ENCODE data around the gene SLC19A3.

Gene SLC19A3

DNA sequence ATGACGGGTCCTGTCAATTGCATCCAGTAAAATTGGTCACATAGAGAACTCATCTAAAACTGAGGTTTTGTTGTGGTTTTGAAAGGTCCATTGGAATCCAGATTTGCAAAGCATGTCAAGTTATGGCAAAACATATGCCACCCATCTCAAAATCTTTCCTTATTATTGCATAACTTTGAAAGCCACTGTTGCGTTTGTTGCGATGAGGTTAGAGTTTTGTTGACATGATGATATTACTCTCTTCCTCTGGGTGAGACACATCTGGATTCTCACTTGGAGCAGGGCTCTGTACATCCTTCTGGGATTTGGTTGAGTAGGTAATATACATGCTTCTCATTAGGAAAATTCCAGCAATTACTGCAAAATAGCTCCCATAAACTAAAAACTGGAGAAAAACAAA is 30.6 kb downstream of the SLC19A3 start:
- peak in 1 of 2 donors; percentile 31 for DNase-seq
- no peak overlapping the region for H2AFZ ChIP-seq (ENCODE audit: insufficient read depth, low read length, poor library complexity)
- H2BK12ac ChIP-seq (ENCODE audit: low read length), result no peak overlapping the region
- H3K4me1 ChIP-seq (ENCODE audit: control insufficient read depth in 1 of 2, insufficient read depth in 2 of 2, low read length in 2 of 2), result no peaks in the 10 kb centered on the region
- no peak overlapping the region for H3K4ac ChIP-seq (ENCODE audit: low read depth, low read length)
- no peak overlapping the region for H3K23ac ChIP-seq (ENCODE audit: low read length)
- no peaks in the 10 kb centered on the region for H3K27me3 ChIP-seq (ENCODE audit: insufficient read depth, low read length)
- H3K36me3 ChIP-seq (ENCODE audit: control insufficient read depth in 1 of 2, insufficient read depth in 2 of 2, low read length in 2 of 2), result peaks cover 4% of the 10 kb centered on the region in 2 experiments
- H3K79me2 ChIP-seq (ENCODE audit: control insufficient read depth, insufficient read depth, low read length, poor library complexity), result no peaks in the 10 kb centered on the region
- WGBS (ENCODE audit: extremely low coverage, insufficient coverage, insufficient read length), result no CpG with 5 or more reads among the region's 3 CpGs
- H3K4me2 ChIP-seq (ENCODE audit: low read length), result no peak overlapping the region
- no peaks in the 10 kb centered on the region for H3K9me3 ChIP-seq (ENCODE audit: insufficient read depth, low read depth, low read length)
- no peak overlapping the region for H2BK120ac ChIP-seq (ENCODE audit: insufficient read depth, low read length, poor library complexity)
- H2BK5ac ChIP-seq (ENCODE audit: low read depth, low read length, poor library complexity), result no peak overlapping the region
- no peak overlapping the region for H4K8ac ChIP-seq (ENCODE audit: low read depth, low read length)
- H3K14ac ChIP-seq (ENCODE audit: low read length), result no peak overlapping the region
- no peak overlapping the region for H4K12ac ChIP-seq (ENCODE audit: low read depth, low read length)
- no peak overlapping the region for H3K4me3 ChIP-seq (ENCODE audit: low read depth, low read length)
- no peak overlapping the region for H4K91ac ChIP-seq (ENCODE audit: low read depth, low read length)
- H3K18ac ChIP-seq (ENCODE audit: low read length), result no peak overlapping the region
- no peak overlapping the region for H2AK5ac ChIP-seq (ENCODE audit: low read length)
- H3K79me1 ChIP-seq (ENCODE audit: low read length), result no peaks in the 10 kb centered on the region
- H3K9ac ChIP-seq (ENCODE audit: low read length), result no peak overlapping the region
- no peak overlapping the region for H3K27ac ChIP-seq (ENCODE audit: low read depth, low read length)

DNA sequence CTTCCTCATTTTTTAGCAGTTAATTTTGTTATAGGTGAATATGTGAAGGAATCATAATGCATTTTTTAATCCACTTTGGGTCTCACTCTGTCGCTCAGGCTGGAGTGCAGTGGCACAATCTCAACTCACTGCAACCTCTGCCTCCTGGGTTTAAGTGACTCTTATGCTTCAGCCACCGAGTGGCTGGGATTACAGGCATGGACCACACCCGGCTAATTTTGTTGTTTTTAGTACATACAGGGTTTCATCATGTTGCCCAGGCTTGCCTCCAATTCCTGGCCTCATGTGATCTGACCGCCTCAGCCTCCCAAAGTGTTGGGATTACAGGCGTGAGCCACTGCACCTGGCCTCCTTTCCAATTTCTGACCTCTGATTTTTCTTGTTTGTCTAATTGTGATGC is 33.6 kb downstream of the SLC19A3 start:
- WGBS (ENCODE audit: extremely low coverage, insufficient coverage, insufficient read length), result no CpG with 5 or more reads among the region's 5 CpGs
- Histone ChIP-seq H3K23ac (ENCODE audit: low read length) (no peak overlapping the region), H3K27me3 (ENCODE audit: insufficient read depth, low read length) (no peaks in the 10 kb centered on the region), H2BK120ac (ENCODE audit: insufficient read depth, low read length, poor library complexity) (no peak overlapping the region), H2BK12ac (ENCODE audit: low read length) (no peak overlapping the region), H3K14ac (ENCODE audit: low read length) (no peak overlapping the region), H2AFZ (ENCODE audit: insufficient read depth, low read length, poor library complexity) (no peak overlapping the region), H3K4me3 (ENCODE audit: low read depth, low read length) (no peak overlapping the region), H3K36me3 (ENCODE audit: control insufficient read depth in 1 of 2, insufficient read depth in 2 of 2, low read length in 2 of 2) (peaks cover 4% of the 10 kb centered on the region in 2 experiments), H3K79me1 (ENCODE audit: low read length) (no peaks in the 10 kb centered on the region), H3K27ac (ENCODE audit: low read depth, low read length) (no peak overlapping the region), H3K4me1 (ENCODE audit: control insufficient read depth in 1 of 2, insufficient read depth in 2 of 2, low read length in 2 of 2) (no peaks in the 10 kb centered on the region), H4K91ac (ENCODE audit: low read depth, low read length) (no peak overlapping the region), H3K18ac (ENCODE audit: low read length) (no peak overlapping the region), H2BK5ac (ENCODE audit: low read depth, low read length, poor library complexity) (no peak overlapping the region), H3K4me2 (ENCODE audit: low read length) (no peak overlapping the region), H2AK5ac (ENCODE audit: low read length) (no peak overlapping the region), H3K4ac (ENCODE audit: low read depth, low read length) (no peak overlapping the region), H4K12ac (ENCODE audit: low read depth, low read length) (no peak overlapping the region), H3K9me3 (ENCODE audit: insufficient read depth, low read depth, low read length) (no peaks in the 10 kb centered on the region), H4K8ac (ENCODE audit: low read depth, low read length) (no peak overlapping the region), H3K9ac (ENCODE audit: low read length) (no peak overlapping the region), H3K79me2 (ENCODE audit: control insufficient read depth, insufficient read depth, low read length, poor library complexity) (no peaks in the 10 kb centered on the region)
- peak in 1 of 2 donors; percentile 41 for DNase-seq

DNA sequence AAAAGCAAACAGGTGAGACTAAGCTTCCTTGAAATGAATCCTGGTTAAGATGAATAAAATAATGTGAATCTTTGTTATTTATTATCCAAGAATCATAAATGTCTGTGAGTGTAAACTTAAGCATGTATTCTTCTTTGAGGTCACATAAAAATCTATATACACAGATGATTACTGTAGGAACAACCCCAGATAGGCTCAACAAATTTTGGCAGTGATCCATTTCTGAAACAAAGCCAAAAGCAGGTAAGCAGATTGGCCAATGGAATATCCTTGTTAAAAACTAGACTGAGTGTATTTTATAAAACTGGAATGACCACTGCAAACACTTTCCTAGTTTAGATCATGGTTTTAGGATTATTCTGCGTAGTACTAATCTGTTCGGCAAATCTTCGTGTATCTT is 39.9 kb downstream of the SLC19A3 start:
- WGBS (ENCODE audit: extremely low coverage, insufficient coverage, insufficient read length), result no CpG with 5 or more reads among the region's 3 CpGs
- H4K8ac ChIP-seq (ENCODE audit: low read depth, low read length), result no peak overlapping the region
- no peaks in the 10 kb centered on the region for H3K9me3 ChIP-seq (ENCODE audit: insufficient read depth, low read depth, low read length)
- H3K79me2 ChIP-seq (ENCODE audit: control insufficient read depth, insufficient read depth, low read length, poor library complexity), result no peaks in the 10 kb centered on the region
- no peak overlapping the region for H2BK12ac ChIP-seq (ENCODE audit: low read length)
- H3K14ac ChIP-seq (ENCODE audit: low read length), result no peak overlapping the region
- DNase-seq, result no peak
- no peak overlapping the region for H3K27ac ChIP-seq (ENCODE audit: low read depth, low read length)
- H3K9ac ChIP-seq (ENCODE audit: low read length), result no peak overlapping the region
- no peaks in the 10 kb centered on the region for H3K4me1 ChIP-seq (ENCODE audit: control insufficient read depth in 1 of 2, insufficient read depth in 2 of 2, low read length in 2 of 2)
- H2BK5ac ChIP-seq (ENCODE audit: low read depth, low read length, poor library complexity), result no peak overlapping the region
- no peaks in the 10 kb centered on the region for H3K27me3 ChIP-seq (ENCODE audit: insufficient read depth, low read length)
- H3K4me3 ChIP-seq (ENCODE audit: low read depth, low read length), result no peak overlapping the region
- no peak overlapping the region for H4K12ac ChIP-seq (ENCODE audit: low read depth, low read length)
- H3K4ac ChIP-seq (ENCODE audit: low read depth, low read length), result no peak overlapping the region
- no peak overlapping the region for H3K4me2 ChIP-seq (ENCODE audit: low read length)
- H3K36me3 ChIP-seq (ENCODE audit: control insufficient read depth in 1 of 2, insufficient read depth in 2 of 2, low read length in 2 of 2), result no peaks in the 10 kb centered on the region
- H2AK5ac ChIP-seq (ENCODE audit: low read length), result no peak overlapping the region
- H3K18ac ChIP-seq (ENCODE audit: low read length), result no peak overlapping the region
- H2BK120ac ChIP-seq (ENCODE audit: insufficient read depth, low read length, poor library complexity), result no peak overlapping the region
- H4K91ac ChIP-seq (ENCODE audit: low read depth, low read length), result no peak overlapping the region
- H3K79me1 ChIP-seq (ENCODE audit: low read length), result peaks cover 2% of the 10 kb centered on the region
- H3K23ac ChIP-seq (ENCODE audit: low read length), result no peak overlapping the region
- no peak overlapping the region for H2AFZ ChIP-seq (ENCODE audit: insufficient read depth, low read length, poor library complexity)

DNA sequence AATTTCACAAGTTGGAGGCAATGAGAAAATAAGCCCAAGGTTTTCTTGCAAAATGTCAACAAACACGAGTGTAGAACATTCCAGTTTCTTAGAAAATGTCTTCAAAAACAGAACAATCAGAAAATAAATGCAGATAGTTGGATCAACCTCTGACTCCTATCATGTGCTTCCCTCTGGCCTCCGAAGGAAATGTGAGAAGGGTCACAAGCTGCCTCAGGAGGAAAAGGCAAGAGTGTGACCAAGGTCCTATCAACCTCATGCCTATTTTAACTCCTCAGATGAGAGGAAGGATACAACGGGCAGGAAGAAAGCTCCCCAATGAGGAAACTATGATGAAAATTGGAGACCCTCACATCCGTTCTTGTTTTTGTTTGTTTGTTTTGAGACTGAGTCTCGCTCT is 43.3 kb downstream of the SLC19A3 start:
- no peak overlapping the region for H3K9ac ChIP-seq (ENCODE audit: low read length)
- H3K27me3 ChIP-seq (ENCODE audit: insufficient read depth, low read length), result no peaks in the 10 kb centered on the region
- H4K8ac ChIP-seq (ENCODE audit: low read depth, low read length), result no peak overlapping the region
- H3K14ac ChIP-seq (ENCODE audit: low read length), result no peak overlapping the region
- H4K91ac ChIP-seq (ENCODE audit: low read depth, low read length), result no peak overlapping the region
- H3K9me3 ChIP-seq (ENCODE audit: insufficient read depth, low read depth, low read length), result no peaks in the 10 kb centered on the region
- no peak overlapping the region for H3K27ac ChIP-seq (ENCODE audit: low read depth, low read length)
- no peak overlapping the region for H2BK12ac ChIP-seq (ENCODE audit: low read length)
- no peak overlapping the region for H2AK5ac ChIP-seq (ENCODE audit: low read length)
- H3K23ac ChIP-seq (ENCODE audit: low read length), result no peak overlapping the region
- DNase-seq, result no peak
- no peak overlapping the region for H2AFZ ChIP-seq (ENCODE audit: insufficient read depth, low read length, poor library complexity)
- H3K4me3 ChIP-seq (ENCODE audit: low read depth, low read length), result no peak overlapping the region
- H3K36me3 ChIP-seq (ENCODE audit: control insufficient read depth in 1 of 2, insufficient read depth in 2 of 2, low read length in 2 of 2), result no peaks in the 10 kb centered on the region
- H3K4me2 ChIP-seq (ENCODE audit: low read length), result no peak overlapping the region
- no peaks in the 10 kb centered on the region for H3K79me2 ChIP-seq (ENCODE audit: control insufficient read depth, insufficient read depth, low read length, poor library complexity)
- peaks cover 2% of the 10 kb centered on the region for H3K79me1 ChIP-seq (ENCODE audit: low read length)
- H4K12ac ChIP-seq (ENCODE audit: low read depth, low read length), result no peak overlapping the region
- no peak overlapping the region for H2BK5ac ChIP-seq (ENCODE audit: low read depth, low read length, poor library complexity)
- H3K4me1 ChIP-seq (ENCODE audit: control insufficient read depth in 1 of 2, insufficient read depth in 2 of 2, low read length in 2 of 2), result no peaks in the 10 kb centered on the region
- H2BK120ac ChIP-seq (ENCODE audit: insufficient read depth, low read length, poor library complexity), result peak overlapping the region; percentile 33
- WGBS (ENCODE audit: extremely low coverage, insufficient coverage, insufficient read length), result no CpG with 5 or more reads among the region's 5 CpGs
- H3K18ac ChIP-seq (ENCODE audit: low read length), result no peak overlapping the region
- H3K4ac ChIP-seq (ENCODE audit: low read depth, low read length), result no peak overlapping the region
